HG03460 (cell line): ENCODE measurements around the gene UGT1A10.

Source experiments
- ATAC-seq: cut with Tn5 transposase; IDR thresholded peaks from one replicate; pipeline ENCODE4 v1.9.1; 2021; ENCODE audit not compliant: unreplicated experiment

Gene UGT1A10

GRCh38 chr2:233768076-233768475 lies 131.8 kb downstream of the UGT1A10 start:
- no peak for ATAC-seq

- no peak for ATAC-seq
Measured at GRCh38 chr2:233769260-233769659, 133.0 kb downstream of the UGT1A10 start.

- ATAC-seq, result no peak
Measured at GRCh38 chr2:233772153-233772552, 135.9 kb downstream of the UGT1A10 start.

DNA sequence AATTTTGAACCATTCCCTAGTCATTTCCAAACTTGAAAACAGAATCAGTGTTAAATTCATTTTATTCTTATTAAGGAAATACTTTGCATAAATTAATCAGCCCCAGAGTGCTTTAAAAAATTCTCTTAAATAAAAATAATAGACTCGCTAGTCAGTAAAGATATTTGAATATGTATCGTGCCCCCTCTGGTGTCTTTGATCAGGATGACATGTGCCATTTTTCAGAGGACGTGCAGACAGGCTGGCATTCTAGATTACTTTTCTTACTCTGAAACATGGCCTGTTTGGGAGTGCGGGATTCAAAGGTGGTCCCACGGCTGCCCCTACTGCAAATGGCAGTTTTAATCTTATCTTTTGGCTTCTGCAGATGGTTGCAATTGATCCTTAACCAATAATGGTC lies 136.3 kb downstream of the UGT1A10 start:
- ATAC-seq, result no peak

GRCh38 chr2:233773854-233774253 lies 137.6 kb downstream of the UGT1A10 start:
- no peak for ATAC-seq

GRCh38 chr2:233775414-233775813 lies 139.2 kb downstream of the UGT1A10 start:
- no peak for ATAC-seq

DNA sequence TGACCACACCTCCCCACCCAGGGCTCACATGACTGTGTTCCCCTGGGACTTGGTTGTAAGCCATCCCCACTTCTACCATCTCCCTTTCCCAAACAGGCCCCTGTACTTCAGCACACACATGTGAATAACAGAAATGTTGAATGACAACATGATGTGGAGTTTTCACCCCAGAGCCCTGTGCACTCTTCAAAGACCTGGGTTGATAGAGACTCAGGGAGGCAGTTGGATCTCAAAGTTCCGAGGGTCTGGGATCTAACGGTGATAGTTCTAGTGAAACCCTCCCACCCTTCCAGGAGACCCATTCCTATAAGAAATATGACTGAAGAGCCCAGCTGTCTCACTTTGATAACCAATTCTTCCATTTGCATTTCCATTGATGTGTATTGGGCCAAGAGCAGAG lies 141.8 kb downstream of the UGT1A10 start, which contains the start of gene MROH2A:
MROH2A (plus strand) TSS at position 301 of the 400 bp plus-strand sequence. CDS start 1,029 bp downstream, outside the sequence.
- no peak for ATAC-seq

DNA sequence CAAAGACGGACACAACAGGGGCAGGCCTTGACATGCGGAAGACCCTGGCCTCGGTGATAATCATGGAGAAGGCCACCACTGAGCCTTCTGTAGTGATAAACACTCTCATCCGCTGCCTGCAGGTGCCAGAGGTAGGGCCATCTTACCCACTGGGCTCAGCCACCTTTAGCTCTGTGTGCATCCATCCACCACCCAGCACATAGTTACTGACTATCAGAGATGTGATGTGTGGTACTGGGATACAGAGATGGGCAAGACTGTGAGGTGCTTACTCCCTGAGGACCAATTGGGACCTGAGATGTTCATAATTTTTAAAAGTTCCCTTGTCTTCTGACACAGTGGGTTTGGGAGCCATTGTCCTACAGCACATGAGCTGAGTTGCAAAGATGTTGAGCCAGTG lies 143.5 kb downstream of the UGT1A10 start:
- no peak for ATAC-seq

DNA sequence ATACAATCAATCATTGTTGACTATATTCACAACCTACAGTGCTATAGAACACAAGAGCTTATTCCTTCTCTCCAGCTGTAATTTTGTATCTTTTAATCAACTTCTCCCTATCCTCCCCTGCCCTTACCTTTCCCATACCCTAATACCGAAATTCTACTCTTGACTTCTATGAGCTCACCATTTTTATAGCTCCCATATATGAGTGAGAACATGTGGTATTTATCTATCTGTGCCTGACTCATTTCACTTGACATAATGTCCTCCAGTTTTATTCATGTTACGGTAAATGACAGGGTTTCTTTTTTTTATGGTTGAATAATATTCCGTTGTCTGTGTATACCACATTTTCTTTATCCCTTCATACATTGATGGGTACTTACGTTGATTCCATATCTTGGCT lies 144.5 kb downstream of the UGT1A10 start:
- no peak for ATAC-seq

- no peak for ATAC-seq
Measured at GRCh38 chr2:233789554-233789953, 153.3 kb downstream of the UGT1A10 start.

- no peak for ATAC-seq
Measured at GRCh38 chr2:233791151-233791882, 155.1 kb downstream of the UGT1A10 start.

GRCh38 chr2:233791883-233792329 lies 155.7 kb downstream of the UGT1A10 start:
- no peak for ATAC-seq

DNA sequence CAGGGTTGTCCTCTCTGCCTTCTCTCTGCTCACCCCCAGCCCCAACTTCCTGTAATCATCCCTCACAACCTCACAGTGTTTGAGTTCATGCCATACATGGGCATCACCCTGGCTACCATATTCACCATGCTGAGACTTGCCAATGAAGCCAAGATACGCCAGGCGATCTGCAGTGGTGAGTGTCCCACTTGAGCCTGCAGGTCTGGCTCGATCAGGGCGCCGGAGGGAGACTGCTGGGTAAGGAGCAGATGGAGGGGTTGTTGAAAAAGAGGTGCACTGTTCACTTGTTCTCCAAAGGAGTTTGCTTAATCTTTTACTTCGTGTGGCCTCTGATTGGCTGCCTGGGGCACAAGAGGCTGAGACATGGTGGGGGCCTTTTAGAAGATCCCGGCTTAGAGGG lies 156.5 kb downstream of the UGT1A10 start:
- ATAC-seq, result no peak

DNA sequence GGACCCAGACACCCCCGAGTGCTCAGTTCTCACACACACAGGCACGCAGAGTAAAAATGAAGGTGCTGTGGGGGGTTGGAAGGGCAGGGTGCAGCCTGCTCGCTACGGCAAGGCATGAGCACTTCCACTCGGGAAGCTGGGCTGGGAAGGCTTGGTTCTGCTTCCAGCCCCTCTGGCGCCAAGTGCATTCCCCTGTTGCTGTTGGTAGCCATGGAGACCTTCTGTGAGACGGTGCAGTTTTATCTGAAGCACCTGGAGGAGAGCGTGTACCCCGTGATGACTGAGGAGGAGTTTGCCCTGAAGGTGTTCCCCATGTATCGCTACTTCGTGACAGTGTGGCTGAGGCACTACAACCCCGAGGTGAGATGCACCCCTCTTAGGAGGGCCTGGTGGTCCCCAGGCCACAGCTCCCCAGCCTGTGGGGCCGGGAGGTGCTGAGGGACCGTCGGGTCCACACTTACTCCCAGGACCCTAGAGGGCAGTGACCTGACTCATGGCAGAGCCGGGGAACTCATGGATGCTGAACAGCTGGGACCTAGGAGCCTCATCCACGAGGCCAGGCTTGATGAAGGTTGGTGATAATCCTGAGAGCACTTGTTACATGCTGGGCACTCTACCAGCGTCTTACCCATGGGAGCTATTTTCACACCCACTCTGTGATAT lies 157.3 kb downstream of the UGT1A10 start:
- no peak for ATAC-seq

DNA sequence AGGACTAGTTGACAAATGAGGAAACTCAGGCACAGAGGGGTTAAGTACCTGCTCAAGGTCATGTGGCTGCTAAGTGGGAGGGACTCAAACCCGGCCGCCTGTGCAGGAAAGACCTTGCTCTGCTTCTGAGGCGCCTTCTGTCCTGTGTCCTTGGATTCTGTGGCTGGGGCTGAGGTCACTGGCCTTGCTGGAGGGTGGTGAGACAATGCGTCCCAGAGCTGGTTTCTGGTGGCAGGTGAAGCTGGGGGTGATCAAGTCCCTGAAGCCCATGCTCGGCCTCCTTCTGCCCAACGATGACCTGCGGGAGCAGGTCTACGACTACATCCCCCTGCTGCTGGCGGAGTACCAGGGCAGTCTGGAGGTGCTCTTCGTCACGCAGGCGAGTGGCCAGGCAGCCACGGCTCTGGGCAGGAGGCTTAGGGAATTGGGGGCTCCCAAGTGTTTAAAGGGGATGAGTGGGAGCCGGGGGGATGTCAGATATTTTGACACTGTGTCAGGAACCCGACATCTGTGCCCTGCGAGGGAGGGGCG lies 157.9 kb downstream of the UGT1A10 start:
- ATAC-seq, result no peak

DNA sequence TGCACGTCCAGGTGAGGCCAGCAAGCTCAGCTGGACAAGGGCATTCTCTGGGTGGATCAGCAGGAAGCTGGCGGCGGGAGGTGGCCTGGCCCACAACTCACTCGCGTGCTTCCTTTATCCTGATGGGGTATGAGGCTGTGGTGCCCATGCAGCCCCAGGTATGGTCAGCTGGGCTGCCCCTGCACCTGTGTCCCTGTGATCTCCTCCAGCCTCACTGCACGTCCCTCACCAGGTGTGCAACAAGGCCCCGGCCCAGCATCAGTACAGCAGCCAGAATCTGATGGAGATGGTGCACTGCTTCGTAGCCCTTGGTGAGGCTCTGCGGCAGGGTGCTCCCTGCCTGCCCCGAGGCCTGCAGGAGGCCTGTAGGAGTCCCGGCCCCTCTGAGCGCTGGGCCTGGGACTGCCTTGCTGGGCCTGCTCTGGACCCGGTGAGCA lies 159.5 kb downstream of the UGT1A10 start:
- ATAC-seq, result no peak

DNA sequence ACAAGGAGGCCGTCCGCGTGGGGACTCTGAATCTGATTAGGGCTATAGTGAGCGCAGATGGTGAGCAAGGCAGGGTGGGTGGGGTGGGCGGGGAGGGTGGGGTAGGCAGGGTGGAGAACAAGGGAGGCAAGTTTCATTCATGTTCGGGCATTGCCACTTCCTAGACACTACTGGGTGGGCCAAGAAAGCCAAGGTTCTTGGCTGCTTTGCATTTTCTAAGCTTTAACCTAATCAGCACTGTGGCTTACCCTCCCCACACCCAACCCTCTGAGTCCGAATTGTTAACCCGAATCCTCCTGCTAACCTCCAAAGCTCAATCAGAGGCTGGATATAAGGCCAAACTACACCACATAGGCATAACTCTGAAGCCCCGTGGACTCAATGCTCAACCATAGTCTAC lies 160.0 kb downstream of the UGT1A10 start:
- ATAC-seq, result no peak

DNA sequence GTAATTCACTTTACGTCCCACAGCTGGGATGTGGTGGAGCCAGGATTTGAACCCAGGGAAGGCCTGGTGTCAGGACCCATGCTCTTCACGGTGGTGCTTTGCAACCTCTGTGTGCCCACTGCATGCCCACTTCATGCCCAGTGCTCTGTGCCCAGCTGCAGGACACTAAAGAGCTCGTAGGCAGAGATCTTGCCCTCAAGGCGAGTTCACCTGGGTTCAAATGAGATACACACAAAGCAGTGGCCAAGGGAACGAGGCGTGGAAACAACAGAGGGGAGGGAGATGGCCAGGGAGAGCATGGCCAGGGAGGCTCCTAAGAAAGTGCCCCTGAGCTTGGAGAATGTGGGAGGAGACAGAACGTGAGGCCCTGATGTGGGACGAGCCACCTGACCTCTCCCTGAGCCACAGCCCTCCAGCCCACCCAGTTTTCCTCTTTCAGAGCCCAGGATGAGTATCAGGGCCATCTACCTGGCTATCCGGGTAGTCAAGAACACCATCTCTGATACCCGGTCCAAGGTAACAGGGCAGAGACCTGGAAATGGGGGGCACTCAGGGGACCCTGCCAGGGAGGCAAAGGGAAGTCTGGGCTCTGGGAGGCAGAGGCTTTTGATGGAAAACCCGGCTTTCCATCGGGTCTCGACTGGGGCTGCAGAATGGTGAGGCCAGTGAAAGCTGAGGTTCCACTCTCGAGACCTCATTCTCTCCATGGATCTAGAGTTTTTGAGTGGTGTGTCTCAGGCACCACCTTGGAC lies 162.3 kb downstream of the UGT1A10 start:
- ATAC-seq, result no peak

DNA sequence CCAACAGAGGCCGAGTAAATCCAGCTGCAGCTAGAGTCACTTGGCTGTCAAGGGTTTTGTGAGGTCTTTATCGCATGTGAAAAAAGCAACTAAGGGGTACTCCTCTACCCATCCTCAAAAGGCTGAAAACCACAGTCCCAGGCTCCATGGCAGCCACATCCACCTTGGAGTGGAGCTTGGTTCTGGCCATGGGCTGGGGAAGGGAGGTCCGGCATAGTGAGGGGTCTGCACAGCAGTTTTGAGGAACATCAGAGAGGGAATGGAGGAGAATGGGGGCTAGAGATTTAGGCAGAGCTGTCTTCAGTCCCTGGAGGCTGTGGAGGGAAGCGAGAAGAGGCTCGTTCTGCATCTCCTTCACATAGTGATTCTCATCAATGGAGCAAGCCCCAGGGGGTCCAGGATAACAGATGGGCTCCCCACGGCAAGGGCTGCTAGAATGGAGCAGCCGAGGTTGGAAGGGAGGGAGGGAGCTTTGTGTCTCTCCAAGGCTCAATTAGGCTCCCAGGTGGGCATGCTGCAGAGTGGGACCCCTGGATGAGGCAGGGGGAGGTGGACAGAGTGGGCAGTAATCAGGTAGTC lies 162.9 kb downstream of the UGT1A10 start:
- ATAC-seq, result no peak

GRCh38 chr2:233799716-233800115 lies 163.5 kb downstream of the UGT1A10 start:
- ATAC-seq, result no peak

- no peak for ATAC-seq
Measured at GRCh38 chr2:233800208-233800607, 164.0 kb downstream of the UGT1A10 start.
